Measurements from ENCODE around the gene GNE. TPM values are rescaled to one million over a fixed set of nuclear protein-coding genes. Genes with fewer than 3 reads are reported as not detected.
"Not testable (repeated sequence)": the region's sequence is repeated elsewhere in the genome, so short reads cannot be mapped to it uniquely, and the experiment has no call there.

Gene GNE
- total and polyA plus RNA-seq, 10 of the 15 experiments (the other 5 are each of a cell fraction or from before 2014, with no cell fraction given), result 4.1 to 13.6 (median 10.7) TPM

DNA sequence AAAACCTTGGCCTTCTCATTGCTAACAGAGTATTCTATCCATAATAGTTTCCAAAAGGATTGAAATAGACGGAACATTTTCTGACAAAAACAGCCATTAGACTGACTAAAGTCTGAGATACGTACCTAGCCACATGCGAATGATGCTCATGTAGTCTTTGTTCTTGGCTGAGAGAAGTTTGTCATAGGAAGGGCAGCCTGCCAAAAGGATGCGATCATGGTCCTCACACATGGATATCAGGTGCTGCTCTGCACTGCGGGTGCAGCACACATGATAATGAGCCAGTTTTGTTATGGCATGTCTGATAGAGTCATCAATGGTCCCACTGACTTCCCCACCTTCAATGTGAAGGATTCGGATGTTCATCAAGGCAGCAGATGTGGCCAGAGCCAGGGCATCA is 12.3 kb downstream of the GNE start:
- Histone ChIP-seq H3K79me2 (ENCODE audit: control insufficient read depth, insufficient read depth, low read length) (peaks cover 6% of the 10 kb centered on the region), H3K27ac (ENCODE audit: control insufficient read depth, insufficient read depth) (no peak overlapping the region), H3K4me2 (ENCODE audit: control insufficient read depth, insufficient read depth) (no peak overlapping the region), H3K4me3 (no peak overlapping the region), H2AFZ (ENCODE audit: control insufficient read depth, low read depth, low read length) (no peak overlapping the region), H3K9ac (ENCODE audit: control insufficient read depth, insufficient read depth, low read length) (no peak overlapping the region), H3K36me3 (ENCODE audit: control insufficient read depth in 2 of 2, insufficient read depth in 2 of 2, low read length in 1 of 2) (peaks cover 2 to 22% of the 10 kb centered on the region in 2 experiments; a peak in 3 of 4 replicates), H3K9me3 (replicated peaks; ENCODE audit: control insufficient read depth, insufficient read depth, low read length) (no peaks in the 10 kb centered on the region), H4K20me1 (ENCODE audit: control insufficient read depth, insufficient read depth) (no peaks in the 10 kb centered on the region), H3K27me3 (replicated peaks in 1 of 2; ENCODE audit: control insufficient read depth in 2 of 2, insufficient read depth in 2 of 2, low read length in 1 of 2) (no peaks in the 10 kb centered on the region), H3K4me1 (ENCODE audit: control insufficient read depth, insufficient read depth, low read length) (peaks cover 22% of the 10 kb centered on the region)
- POLR2A ChIA-PET, result no interaction called here
- ATAC-seq, result no peak
- in situ Hi-C loops (cut with MboI) (no loop called here), intact Hi-C loops (cut with micrococcal nuclease; ENCODE audit: unreplicated experiment) (loop anchor here (5.0 kb wide), 2 partner anchors 311 to 481 kb away; no protein-coding TSS in a partner anchor)
- BruUV-seq (replicated peaks), result no TSS peak
- WGBS (ENCODE audit: insufficient coverage, insufficient replicate concordance, low lambda C conversion rate, missing lambda C conversion rate), result 97% methylated on average over 6 of the region's 6 CpGs
- DNase-seq (ENCODE audit: low read depth, low spot score), result no peak
- no peak for FAIRE-seq
- SMC1A ChIA-PET (ENCODE audit: uncharacterized antibody, unreplicated experiment), result no interaction called here
- TF ChIP-seq MEF2A (IDR thresholded peaks at IDR 0.05; ENCODE audit: insufficient read depth, low read depth, low read length), result no peak
- no peak for TF ChIP-seq CBX5 (IDR thresholded peaks at IDR 0.05; ENCODE audit: low read depth)
- no peak for TF ChIP-seq DPF2 (IDR thresholded peaks at IDR 0.05)
- TF ChIP-seq, protein P1, sequence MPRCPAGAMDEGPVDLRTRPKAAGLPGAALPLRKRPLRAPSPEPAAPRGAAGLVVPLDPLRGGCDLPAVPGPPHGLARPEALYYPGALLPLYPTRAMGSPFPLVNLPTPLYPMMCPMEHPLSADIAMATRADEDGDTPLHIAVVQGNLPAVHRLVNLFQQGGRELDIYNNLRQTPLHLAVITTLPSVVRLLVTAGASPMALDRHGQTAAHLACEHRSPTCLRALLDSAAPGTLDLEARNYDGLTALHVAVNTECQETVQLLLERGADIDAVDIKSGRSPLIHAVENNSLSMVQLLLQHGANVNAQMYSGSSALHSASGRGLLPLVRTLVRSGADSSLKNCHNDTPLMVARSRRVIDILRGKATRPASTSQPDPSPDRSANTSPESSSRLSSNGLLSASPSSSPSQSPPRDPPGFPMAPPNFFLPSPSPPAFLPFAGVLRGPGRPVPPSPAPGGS (IDR thresholded peaks at IDR 0.05; ENCODE audit: borderline replicate concordance, insufficient read depth, low read depth, low read length, poor library complexity, severe bottlenecking), result no peak
- RAD21 ChIA-PET (ENCODE audit: unreplicated experiment), result interaction anchor here (3.8 kb wide), 1 partner anchor 83 kb away, joined by 27 read pairs; no protein-coding TSS in a partner anchor
- CTCF ChIA-PET, result no interaction called here

DNA sequence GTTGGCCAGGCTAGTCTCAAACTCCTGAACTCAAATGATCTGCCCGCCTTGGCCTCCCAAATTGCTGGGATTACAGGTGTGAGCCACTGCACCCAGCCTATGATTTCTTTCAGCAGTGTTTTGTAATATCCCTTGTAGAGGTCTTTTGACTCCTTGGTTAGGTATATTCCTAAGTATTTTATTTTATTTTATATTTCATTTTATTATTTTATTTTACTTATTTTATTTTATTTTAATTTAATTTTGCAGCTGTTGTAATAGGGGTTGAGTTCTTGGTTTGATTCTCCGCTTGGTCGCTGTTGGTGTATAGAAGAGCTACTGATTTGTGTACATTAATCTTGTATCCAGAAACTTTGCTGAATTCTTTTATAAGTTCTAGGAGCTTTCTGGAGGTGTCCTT is 18.6 kb downstream of the GNE start:
- H3K4me1 ChIP-seq (ENCODE audit: control insufficient read depth, insufficient read depth, low read length); H3K4me2 ChIP-seq (ENCODE audit: control insufficient read depth, insufficient read depth); in situ Hi-C loops (cut with MboI); DNase-seq (ENCODE audit: low read depth, low spot score); H2AFZ ChIP-seq (ENCODE audit: control insufficient read depth, low read depth, low read length); FAIRE-seq; H4K20me1 ChIP-seq (ENCODE audit: control insufficient read depth, insufficient read depth); RAD21 ChIA-PET (ENCODE audit: unreplicated experiment); H3K9me3 ChIP-seq (replicated peaks; ENCODE audit: control insufficient read depth, insufficient read depth, low read length); SMC1A ChIA-PET (ENCODE audit: uncharacterized antibody, unreplicated experiment); BruUV-seq (replicated peaks); POLR2A ChIA-PET; ATAC-seq; H3K79me2 ChIP-seq (ENCODE audit: control insufficient read depth, insufficient read depth, low read length); intact Hi-C loops (cut with micrococcal nuclease; ENCODE audit: unreplicated experiment); H3K9ac ChIP-seq (ENCODE audit: control insufficient read depth, insufficient read depth, low read length); H3K27me3 ChIP-seq (replicated peaks in 1 of 2; ENCODE audit: control insufficient read depth in 2 of 2, insufficient read depth in 2 of 2, low read length in 1 of 2); H3K4me3 ChIP-seq; H3K27ac ChIP-seq (ENCODE audit: control insufficient read depth, insufficient read depth): not testable (repeated sequence)
- 98% methylated on average over 3 of the region's 3 CpGs for WGBS (ENCODE audit: insufficient coverage, insufficient replicate concordance, low lambda C conversion rate, missing lambda C conversion rate)
- peaks cover 0 to 12% of the 10 kb centered on the region in 2 experiments; a peak in 3 of 4 replicates for H3K36me3 ChIP-seq (ENCODE audit: control insufficient read depth in 2 of 2, insufficient read depth in 2 of 2, low read length in 1 of 2)
- CTCF ChIA-PET, result interaction anchor here (0.6 to 0.7 kb wide), 2 partner anchors 66 to 450 kb away, joined by 3 read pairs; no protein-coding TSS in a partner anchor

DNA sequence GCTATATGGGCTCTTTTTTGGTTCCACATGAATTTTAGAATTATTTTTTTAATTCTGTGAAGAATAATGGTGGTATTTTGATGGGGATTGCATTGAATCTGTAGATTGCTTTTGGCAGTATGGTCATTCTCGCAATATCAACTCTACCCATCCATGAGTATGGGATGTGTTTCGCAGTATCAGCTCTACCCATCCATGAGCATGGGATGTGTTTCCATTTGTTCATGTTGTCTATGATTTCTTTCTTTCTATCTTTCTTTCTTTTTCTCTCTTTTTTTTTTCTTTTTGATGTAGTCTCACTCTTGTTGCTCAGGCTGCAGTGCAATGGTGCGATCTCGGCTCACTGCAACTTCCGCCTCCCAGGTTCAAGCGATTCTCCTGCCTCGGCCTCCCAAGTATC is 19.0 kb downstream of the GNE start:
- H4K20me1 ChIP-seq (ENCODE audit: control insufficient read depth, insufficient read depth); DNase-seq (ENCODE audit: low read depth, low spot score); H3K79me2 ChIP-seq (ENCODE audit: control insufficient read depth, insufficient read depth, low read length); in situ Hi-C loops (cut with MboI); H3K4me2 ChIP-seq (ENCODE audit: control insufficient read depth, insufficient read depth); H3K27me3 ChIP-seq (replicated peaks in 1 of 2; ENCODE audit: control insufficient read depth in 2 of 2, insufficient read depth in 2 of 2, low read length in 1 of 2); POLR2A ChIA-PET; H3K9me3 ChIP-seq (replicated peaks; ENCODE audit: control insufficient read depth, insufficient read depth, low read length); H3K9ac ChIP-seq (ENCODE audit: control insufficient read depth, insufficient read depth, low read length); intact Hi-C loops (cut with micrococcal nuclease; ENCODE audit: unreplicated experiment); BruUV-seq (replicated peaks); RAD21 ChIA-PET (ENCODE audit: unreplicated experiment); H2AFZ ChIP-seq (ENCODE audit: control insufficient read depth, low read depth, low read length); SMC1A ChIA-PET (ENCODE audit: uncharacterized antibody, unreplicated experiment); H3K4me3 ChIP-seq; H3K27ac ChIP-seq (ENCODE audit: control insufficient read depth, insufficient read depth); ATAC-seq; CTCF ChIA-PET; FAIRE-seq; H3K4me1 ChIP-seq (ENCODE audit: control insufficient read depth, insufficient read depth, low read length): not testable (repeated sequence)
- H3K36me3 ChIP-seq (ENCODE audit: control insufficient read depth in 2 of 2, insufficient read depth in 2 of 2, low read length in 1 of 2), result peaks cover 0 to 16% of the 10 kb centered on the region in 2 experiments; a peak in 3 of 4 replicates
- 92% methylated on average over 7 of the region's 7 CpGs for WGBS (ENCODE audit: insufficient coverage, insufficient replicate concordance, low lambda C conversion rate, missing lambda C conversion rate)

Data from GM12878 (cell line).